DND-41 (cell line): Measurements from ENCODE around the gene RADIL.

Experiments
- CTCF ChIP-seq: IDR thresholded peaks from 2 replicates; pipeline ENCODE4 v1.5.1; 2012; ENCODE audit warnings: borderline replicate concordance, low read length, moderate library complexity, mild to moderate bottlenecking; ENCODE audit not compliant: poor library complexity, severe bottlenecking; ENCODE audit errors: extremely low read depth
- EZH2 ChIP-seq: IDR thresholded peaks from 3 replicates; pipeline ENCODE4 v1.6.1; 2012; ENCODE audit warnings: borderline replicate concordance, low read depth, mild to moderate bottlenecking, moderate library complexity, low read length, inconsistent platforms; ENCODE audit not compliant: severe bottlenecking

GRCh38 chr7:4885317-4885807 is 1.8 kb upstream of the RADIL start:
- TF ChIP-seq CTCF (no peak), EZH2 (no peak)
